Sigmoid colon (tissue), 7 donors: ENCODE results near the gene EPAS1. TPM values are rescaled to one million over a fixed set of nuclear protein-coding genes. Genes with fewer than 3 reads are reported as not detected.

ENCODE experiments used
- DNase-seq: peaks from one replicate; pipeline ENCODE4 v3.0.0-alpha.2; 2019
- H3K27ac ChIP-seq, 4 donors: fragments of 200-600 bp; sonication (generic); one replicate each; pipeline ENCODE4 v1.5.1; 2016 to 2019; ENCODE audit warnings: mild to moderate bottlenecking in 1 of 4
- H3K27me3 ChIP-seq, 3 donors: fragments of 200-600 bp; sonication (generic); one replicate each; pipeline ENCODE4 v1.5.1; 2019; ENCODE audit warnings: mild to moderate bottlenecking in 1 of 3
- H3K36me3 ChIP-seq, 4 donors: fragments of 200-600 bp; sonication (generic); one replicate each; pipeline ENCODE4 v1.5.1; 2016 to 2019
- H3K4me1 ChIP-seq, 4 donors: fragments of 200-600 bp; sonication (generic); one replicate each; pipeline ENCODE4 v1.5.1; 2017 to 2019
- H3K4me3 ChIP-seq, 4 donors: fragments of 200-600 bp; sonication (generic); one replicate each; pipeline ENCODE4 v1.5.1; 2017 to 2019; ENCODE audit warnings: mild to moderate bottlenecking in 2 of 4, moderate library complexity in 1 of 4
- H3K9me3 ChIP-seq, 4 donors: fragments of 200-600 bp in 3 of 4; sonication (generic) in 3 of 4; one replicate each; pipeline versions ENCODE4 v1.5.1 to v1.6.1; 2013 to 2019
- EP300 ChIP-seq, 4 donors: sonication (generic); formaldehyde crosslinking; IDR thresholded peaks; one replicate each; pipeline ENCODE4 v1.6.1; 2017; ENCODE audit warnings: antibody characterized with exemption in 4 of 4
- POLR2A ChIP-seq, 2 donors: fragments of 450-650 bp; IDR thresholded peaks; one replicate each; pipeline ENCODE4 v1.6.1; 2016; ENCODE audit warnings: antibody characterized with exemption in 2 of 2, mild to moderate bottlenecking in 2 of 2, moderate library complexity in 2 of 2
- POLR2AphosphoS5 ChIP-seq, 4 donors: sonication (generic); formaldehyde crosslinking; IDR thresholded peaks; one replicate each; pipeline ENCODE4 v1.6.1; 2017; ENCODE audit warnings: antibody characterized with exemption in 4 of 4
- WGBS, 2 donors: extraction: QIAGEN DNeasy Blood & Tissue Kit; methylation state at CpG; one replicate each; pipeline ENCODE4 v1.1.7; 2013; 5-methylcytosine and 5-hydroxymethylcytosine counted together
- intact Hi-C: fragments of 100-400 bp; cut with DNase I; formaldehyde crosslinking; loops from one replicate; pipeline ENCODE4 v1.15.1; 2023
- polyA plus RNA-seq, 3 donors: library from polyadenylated mRNA; stranded (reverse); fragments of 200-250 nt; gene quantifications; one replicate each; pipeline ENCODE4 v1.2.3, GENCODE V29; 2013
- total RNA-seq, 4 donors: library from RNA; depleted of rRNA; stranded (reverse); fragments of >200 nt; gene quantifications; one replicate each; pipeline ENCODE4 v1.1.0, GENCODE V29; 2016
- TF ChIP-seq, protein P1 (sequence below), 4 experiments: fragments of 450-650 bp in 3 of 4; fragments of 200-600 bp in 1 of 4; IDR thresholded peaks; one replicate each; pipeline ENCODE4 v1.5.1; 2016 to 2019; ENCODE audit warnings: antibody characterized with exemption in 4 of 4, mild to moderate bottlenecking in 3 of 4, moderate library complexity in 2 of 4
- donor health status: healthy with polysubstance abuse.
- donor health status: Bipolar disorder and iron deficiency.
- donor health status: healthy.

EPAS1 gene
- total and polyA plus RNA-seq, 7 donors: 56.8 to 97.8 (median 62.2) TPM

- DNase-seq: no peak
- H3K27ac ChIP-seq: peak overlapping the region in 3 of 4 donors; percentile 21 to 38 (median 24)
- H3K4me1 ChIP-seq: peaks cover 0 to 66% (median 53%) of the 10 kb centered on the region in 4 donors
- H3K27me3 ChIP-seq: no peaks in the 10 kb centered on the region
- no peak overlapping the region for H3K4me3 ChIP-seq
- no peaks in the 10 kb centered on the region for H3K9me3 ChIP-seq
- peak in 1 of 4 donors; percentile 40 for TF ChIP-seq POLR2AphosphoS5 (IDR thresholded peaks at IDR 0.05)
- no peak for TF ChIP-seq POLR2A (IDR thresholded peaks at IDR 0.05)
- TF ChIP-seq EP300 (IDR thresholded peaks at IDR 0.05): no peak
- TF ChIP-seq, protein P1, sequence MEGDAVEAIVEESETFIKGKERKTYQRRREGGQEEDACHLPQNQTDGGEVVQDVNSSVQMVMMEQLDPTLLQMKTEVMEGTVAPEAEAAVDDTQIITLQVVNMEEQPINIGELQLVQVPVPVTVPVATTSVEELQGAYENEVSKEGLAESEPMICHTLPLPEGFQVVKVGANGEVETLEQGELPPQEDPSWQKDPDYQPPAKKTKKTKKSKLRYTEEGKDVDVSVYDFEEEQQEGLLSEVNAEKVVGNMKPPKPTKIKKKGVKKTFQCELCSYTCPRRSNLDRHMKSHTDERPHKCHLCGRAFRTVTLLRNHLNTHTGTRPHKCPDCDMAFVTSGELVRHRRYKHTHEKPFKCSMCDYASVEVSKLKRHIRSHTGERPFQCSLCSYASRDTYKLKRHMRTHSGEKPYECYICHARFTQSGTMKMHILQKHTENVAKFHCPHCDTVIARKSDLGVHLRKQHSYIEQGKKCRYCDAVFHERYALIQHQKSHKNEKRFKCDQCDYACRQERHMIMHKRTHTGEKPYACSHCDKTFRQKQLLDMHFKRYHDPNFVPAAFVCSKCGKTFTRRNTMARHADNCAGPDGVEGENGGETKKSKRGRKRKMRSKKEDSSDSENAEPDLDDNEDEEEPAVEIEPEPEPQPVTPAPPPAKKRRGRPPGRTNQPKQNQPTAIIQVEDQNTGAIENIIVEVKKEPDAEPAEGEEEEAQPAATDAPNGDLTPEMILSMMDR (IDR thresholded peaks at IDR 0.05): no peak
- intact Hi-C loops: no loop called here
- WGBS, 2 donors: 75 to 78% methylated on average over 7 of the region's 7 CpGs
- H3K36me3 ChIP-seq: no peaks in the 10 kb centered on the region
Observed at GRCh38 chr2:46329803-46330775, 32.9 kb downstream of the EPAS1 start.

DNA sequence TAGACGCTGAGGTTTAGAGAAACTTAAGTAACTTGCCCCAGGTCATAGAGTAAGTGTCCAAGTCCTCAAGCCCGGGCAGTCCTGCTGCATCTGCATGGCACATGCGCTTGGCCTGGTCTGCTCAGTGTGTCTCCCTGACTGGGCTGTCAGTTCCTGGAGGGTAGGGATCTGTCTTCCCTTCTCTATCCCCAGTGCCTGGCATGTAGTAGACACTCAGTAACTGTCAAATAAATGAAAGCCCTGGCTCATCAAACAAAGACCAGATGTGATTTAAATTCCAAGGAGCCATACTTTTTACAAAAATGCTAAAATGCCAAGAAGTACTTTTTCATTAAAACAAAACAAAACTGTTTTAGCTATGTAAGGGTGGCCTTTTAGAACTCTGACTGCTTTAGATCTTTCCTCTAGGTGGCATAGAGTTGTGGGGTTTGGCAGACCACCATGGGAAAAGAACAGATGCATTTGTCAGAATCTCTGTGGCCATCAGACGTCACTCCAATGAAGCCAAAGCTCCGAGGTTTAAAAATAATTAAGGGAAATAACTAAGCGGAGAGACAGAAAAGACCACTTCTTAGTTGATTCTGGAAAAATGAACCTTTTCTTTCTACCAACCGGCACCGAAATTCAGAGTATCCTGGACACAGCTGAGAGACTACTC lies 34.0 kb downstream of the EPAS1 start:
- Histone ChIP-seq H3K4me1 (peaks cover 0 to 75% (median 64%) of the 10 kb centered on the region in 4 donors), H3K4me3 (no peak overlapping the region), H3K9me3 (no peaks in the 10 kb centered on the region), H3K27me3 (no peaks in the 10 kb centered on the region), H3K36me3 (no peaks in the 10 kb centered on the region), H3K27ac (peak overlapping the region in 3 of 4 donors; percentile 21 to 38 (median 24))
- TF ChIP-seq, protein P1 (IDR thresholded peaks at IDR 0.05): no peak
- no peak for TF ChIP-seq EP300 (IDR thresholded peaks at IDR 0.05)
- no peak for TF ChIP-seq POLR2A (IDR thresholded peaks at IDR 0.05)
- TF ChIP-seq POLR2AphosphoS5 (IDR thresholded peaks at IDR 0.05): no peak
- no peak for DNase-seq
- WGBS, 2 donors: 58 to 80% methylated on average over 8 of the region's 8 CpGs
- intact Hi-C loops: no loop called here

GRCh38 chr2:46332686-46333281 lies 35.6 kb downstream of the EPAS1 start:
- no peaks in the 10 kb centered on the region for H3K27me3 ChIP-seq
- peak overlapping the region; percentile 58 to 82 (median 78) for H3K27ac ChIP-seq
- no peak for DNase-seq
- TF ChIP-seq POLR2A (IDR thresholded peaks at IDR 0.05): no peak
- no peak for TF ChIP-seq POLR2AphosphoS5 (IDR thresholded peaks at IDR 0.05)
- TF ChIP-seq, protein P1 (IDR thresholded peaks at IDR 0.05): no peak
- no peak for TF ChIP-seq EP300 (IDR thresholded peaks at IDR 0.05)
- no peak overlapping the region for H3K4me3 ChIP-seq
- WGBS, 2 donors: 91 to 92% methylated on average over 8 of the region's 8 CpGs
- H3K4me1 ChIP-seq: peaks cover 0 to 75% (median 64%) of the 10 kb centered on the region in 4 donors
- H3K9me3 ChIP-seq: no peaks in the 10 kb centered on the region
- no peaks in the 10 kb centered on the region for H3K36me3 ChIP-seq
- intact Hi-C loops: no loop called here

DNA sequence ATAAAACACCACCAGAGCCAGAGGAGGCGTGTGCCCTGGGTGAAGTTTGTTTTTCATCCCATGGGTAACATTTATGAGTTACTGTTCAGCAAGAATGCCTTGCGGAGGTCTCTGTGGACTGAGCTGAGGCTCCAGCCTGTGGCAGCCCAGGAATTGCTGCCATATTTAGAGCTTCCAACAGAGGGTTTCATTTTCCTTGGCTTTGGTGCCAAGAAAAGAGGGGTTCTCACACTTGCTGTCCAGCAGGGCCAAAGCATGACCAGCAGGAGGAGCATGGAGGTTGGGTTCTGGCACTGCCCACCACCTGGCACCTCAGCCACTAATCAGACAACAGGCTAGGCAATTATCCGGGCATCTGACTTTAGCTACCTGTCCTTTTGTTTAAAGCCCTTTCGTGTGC lies 36.7 kb downstream of the EPAS1 start:
- Histone ChIP-seq H3K4me1 (peaks cover 0 to 80% (median 69%) of the 10 kb centered on the region in 4 donors), H3K27ac (peak overlapping the region; percentile 58 to 82 (median 78)), H3K36me3 (no peaks in the 10 kb centered on the region), H3K27me3 (no peaks in the 10 kb centered on the region), H3K4me3 (no peak overlapping the region), H3K9me3 (no peaks in the 10 kb centered on the region)
- no peak for DNase-seq
- TF ChIP-seq, protein P1 (IDR thresholded peaks at IDR 0.05): no peak
- TF ChIP-seq POLR2AphosphoS5 (IDR thresholded peaks at IDR 0.05) (no peak), EP300 (IDR thresholded peaks at IDR 0.05) (no peak), POLR2A (IDR thresholded peaks at IDR 0.05) (no peak)
- intact Hi-C loops: no loop called here
- WGBS, 2 donors: 90 to 94% methylated on average over 4 of the region's 4 CpGs
